Inflammatory macrophage treated with lipopolysaccharide for 1 hour (primary cell): ENCODE measurements around the gene KRTAP10-1.
"Not testable (repeated sequence)": the region's sequence is repeated elsewhere in the genome, so short reads cannot be mapped to it uniquely, and the experiment has no call there.

Source experiments
- DNase-seq, 2 donors: peaks; one replicate each; pipeline ENCODE4 v3.0.0-alpha.2; 2020 to 2022

Gene KRTAP10-1

DNA sequence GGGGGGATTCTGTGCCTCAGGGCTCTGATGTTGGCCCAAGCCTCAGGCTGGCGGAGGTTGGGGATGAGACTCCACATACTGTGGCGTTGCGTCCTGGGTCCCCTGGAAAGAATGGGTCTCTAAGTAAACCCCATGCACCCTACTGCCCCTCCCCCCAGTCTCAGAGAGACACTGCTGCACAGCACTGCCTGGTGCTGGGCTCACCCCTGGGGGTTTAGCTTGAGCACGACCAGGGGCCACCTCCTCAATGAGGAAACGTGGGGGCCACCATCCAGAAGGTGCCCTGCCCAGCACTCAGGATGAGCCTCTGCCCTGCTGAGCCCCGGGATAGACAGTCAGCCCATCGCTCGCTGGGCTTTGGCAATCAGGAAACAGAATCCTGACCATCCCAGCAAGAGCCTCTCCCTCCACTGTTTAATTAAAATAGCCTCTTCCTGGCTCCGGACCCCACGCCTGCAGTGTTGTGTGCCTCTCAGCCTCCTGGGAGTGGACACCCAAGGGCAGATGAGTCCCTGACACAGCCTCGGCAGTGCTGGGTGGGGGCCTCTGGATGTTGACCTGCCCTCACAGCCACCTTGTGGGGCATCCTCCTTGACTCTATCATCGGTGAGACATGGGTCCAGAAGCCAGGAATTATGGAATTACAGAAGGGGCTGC, 30.0 kb upstream of the KRTAP10-1 start:
- DNase-seq = no peak

DNA sequence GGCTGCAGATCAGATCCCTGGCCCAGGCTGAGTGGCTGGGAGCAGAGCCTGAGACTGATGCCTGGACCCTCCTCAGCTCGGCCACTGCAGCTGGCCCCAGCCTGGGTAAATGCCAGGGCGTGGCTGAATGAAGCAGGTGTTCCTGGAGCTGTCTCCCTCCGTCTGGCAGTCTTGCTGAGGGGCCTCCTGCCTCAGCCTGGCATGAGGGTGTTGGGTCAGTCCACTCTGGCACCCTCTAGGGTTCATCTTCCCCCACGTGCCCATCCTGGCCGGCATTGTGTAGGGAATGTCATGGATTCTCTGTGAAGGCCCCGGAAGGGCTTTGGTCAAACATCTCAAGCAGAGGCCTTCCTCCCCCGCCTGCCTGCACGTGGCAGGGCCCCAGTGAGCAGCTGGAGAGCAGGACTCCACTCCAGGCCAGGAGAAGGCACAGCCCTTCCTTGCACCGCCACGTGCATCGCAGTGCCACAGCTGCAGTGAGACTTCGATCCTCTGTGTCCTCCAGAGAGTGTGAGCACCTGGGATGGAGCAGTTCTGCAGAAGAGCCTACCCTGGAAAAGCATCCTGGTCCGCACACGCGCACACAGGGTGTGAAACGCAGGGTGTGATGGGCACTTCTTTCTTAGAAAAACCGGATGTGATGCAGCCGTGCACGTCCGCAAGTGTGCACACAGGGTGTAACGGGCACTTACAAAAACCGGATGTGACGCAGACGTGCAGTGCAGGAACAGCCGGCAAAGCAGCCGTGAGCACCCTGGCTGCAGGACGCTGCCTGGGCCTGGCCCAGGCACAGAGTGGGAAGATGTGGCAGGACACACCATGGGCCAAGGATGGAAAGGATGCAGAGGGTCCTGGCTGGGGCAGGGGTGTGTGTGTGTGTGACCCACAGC, 28.9 kb upstream of the KRTAP10-1 start:
- DNase-seq = no peak

DNA sequence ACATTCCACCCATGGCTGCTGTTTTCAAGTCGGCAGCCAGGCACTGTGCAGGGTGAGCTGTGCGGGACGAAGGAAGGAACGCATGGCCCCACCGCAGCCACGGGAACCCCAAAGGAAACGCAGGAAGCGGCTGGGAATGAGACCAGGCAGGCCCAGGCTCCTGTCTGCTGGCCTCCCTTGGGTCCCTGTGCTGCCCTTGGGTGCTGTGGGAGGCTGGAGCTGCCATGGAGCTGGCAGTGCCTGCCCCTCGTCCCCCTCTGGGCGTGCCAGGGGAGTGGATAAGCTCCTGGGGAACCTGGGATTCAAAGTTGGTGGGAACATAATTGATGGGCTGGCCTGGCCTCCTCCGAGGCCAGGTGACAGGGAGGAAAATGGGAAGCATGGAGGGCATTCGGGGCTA, 28.3 kb upstream of the KRTAP10-1 start:
- DNase-seq = no peak

DNA sequence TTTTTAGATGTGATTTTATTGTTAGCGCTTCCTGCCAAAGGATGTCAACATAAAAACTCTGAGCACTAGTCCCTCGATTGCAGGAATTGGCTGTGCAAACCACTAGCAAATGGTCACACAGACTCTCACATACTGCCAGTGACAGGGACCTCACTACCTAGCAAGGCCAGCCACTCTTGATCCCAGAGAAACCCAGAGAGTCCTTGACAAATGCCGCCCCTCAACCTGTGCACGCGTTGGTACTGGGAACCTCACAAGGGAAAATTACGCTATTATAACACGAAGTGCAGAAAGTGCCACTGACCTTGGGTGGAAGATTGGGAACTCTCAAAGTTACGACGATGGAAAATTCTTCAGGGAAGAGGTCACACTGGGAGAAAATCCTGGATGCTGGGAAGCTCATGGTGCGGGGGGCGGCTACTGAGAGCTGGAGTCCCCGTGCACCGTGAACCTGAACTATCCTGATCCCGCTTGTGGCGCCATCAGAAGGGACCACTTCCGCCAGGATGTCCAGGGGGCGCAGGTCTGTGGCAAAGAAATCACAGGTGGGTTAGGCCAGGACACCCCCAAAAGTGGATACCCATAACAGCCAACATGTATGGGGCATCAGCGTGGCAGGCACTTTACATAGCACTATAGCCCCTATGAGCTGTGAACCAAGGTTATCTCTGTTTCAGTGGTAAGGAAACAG, 27.6 kb upstream of the KRTAP10-1 start:
- DNase-seq = no peak

DNA sequence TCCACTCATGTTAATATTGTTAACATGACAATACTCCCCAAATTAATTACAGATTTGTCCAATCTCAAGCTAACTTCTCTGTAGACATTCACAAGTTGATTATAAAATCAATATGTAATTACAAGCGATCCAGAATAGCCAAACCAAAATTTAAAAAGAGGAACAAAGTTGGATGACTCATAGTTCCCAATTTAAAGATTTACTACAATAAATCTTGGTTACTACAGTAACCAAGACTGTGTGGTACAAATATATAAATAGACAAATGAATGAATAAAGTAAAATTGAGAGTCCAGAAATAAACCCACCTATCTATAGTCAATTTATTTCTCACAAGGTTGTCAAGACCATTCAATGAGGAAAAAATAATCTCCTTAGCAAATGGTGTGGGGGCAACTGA, 26.4 kb upstream of the KRTAP10-1 start:
- peak; percentile 55 to 61 for DNase-seq

DNA sequence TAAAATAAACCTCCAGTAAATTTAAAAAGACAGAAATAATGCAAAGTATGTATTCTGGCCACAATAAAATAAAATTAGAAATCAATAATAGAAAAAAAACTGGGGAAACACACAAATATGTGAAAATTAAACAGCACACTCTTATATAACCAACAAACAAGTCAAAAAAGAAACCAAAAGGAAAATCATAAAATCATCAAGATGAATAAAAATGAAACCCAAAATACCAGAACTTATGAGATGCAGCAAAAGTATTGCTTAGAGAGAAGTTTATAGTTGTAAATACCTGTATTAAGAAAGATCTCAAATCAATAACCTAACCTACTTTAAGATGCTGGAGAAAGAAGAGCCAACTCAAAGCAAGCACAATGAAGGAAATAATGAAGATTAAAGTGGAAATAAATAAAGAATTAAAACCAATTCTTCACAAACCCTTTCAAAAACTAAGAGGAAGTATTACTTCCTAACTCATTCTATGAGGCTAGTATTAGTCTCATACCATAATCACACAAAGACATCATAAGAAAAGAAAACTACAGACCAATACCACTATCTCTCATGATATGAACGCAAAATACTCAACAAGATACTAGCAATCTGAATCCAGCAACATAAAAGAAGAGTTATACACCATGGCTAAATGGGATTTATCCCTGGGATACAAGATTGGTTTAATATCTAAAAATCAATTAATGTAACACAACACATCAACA, 25.0 kb upstream of the KRTAP10-1 start:
- peak in 1 of 2 donors; percentile 9 for DNase-seq

DNA sequence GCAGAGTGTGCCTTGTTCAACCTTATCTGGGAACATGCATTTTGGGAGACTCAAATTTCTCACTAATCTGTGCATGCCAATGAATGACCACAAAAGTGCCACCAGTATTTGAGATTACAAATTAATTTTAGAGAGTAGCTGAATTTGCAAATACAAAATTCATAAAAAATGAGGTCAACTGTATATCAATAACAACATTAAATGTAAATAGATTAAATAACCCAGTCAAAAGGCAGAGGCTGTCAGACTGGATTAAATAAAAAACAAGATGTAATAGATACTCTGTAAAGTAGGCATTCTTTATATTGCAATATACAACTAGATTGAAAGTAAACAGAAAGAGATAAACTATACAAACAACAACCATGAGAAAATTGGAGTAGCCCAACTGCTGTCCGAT, 24.1 kb upstream of the KRTAP10-1 start:
- DNase-seq = no peak

DNA sequence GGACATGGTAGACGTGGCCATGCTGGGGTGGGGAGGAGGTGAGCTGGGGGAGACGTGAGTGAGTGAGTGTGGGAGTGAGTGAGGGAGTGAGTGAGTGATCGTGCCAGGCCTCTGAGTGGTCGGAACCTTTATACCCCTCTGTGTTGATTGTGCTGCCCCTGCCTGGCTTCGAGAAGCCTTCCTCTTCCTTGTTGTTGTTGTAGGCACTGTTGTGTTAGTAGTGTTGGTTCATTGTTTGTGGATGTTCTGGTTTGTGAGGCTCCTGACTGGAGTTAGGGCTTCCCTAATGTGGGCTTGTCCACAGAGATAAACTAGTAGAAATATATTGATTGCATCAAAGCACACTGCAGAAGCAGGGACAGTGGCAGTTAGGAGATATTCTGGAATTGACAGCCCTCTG, 18.7 kb upstream of the KRTAP10-1 start, which contains the start of gene KRTAP10-3:
KRTAP10-3 (minus strand) TSS at position 101 of the 400 bp plus-strand sequence; CDS start at position 21, 80 bp downstream.
- DNase-seq = no peak

DNA sequence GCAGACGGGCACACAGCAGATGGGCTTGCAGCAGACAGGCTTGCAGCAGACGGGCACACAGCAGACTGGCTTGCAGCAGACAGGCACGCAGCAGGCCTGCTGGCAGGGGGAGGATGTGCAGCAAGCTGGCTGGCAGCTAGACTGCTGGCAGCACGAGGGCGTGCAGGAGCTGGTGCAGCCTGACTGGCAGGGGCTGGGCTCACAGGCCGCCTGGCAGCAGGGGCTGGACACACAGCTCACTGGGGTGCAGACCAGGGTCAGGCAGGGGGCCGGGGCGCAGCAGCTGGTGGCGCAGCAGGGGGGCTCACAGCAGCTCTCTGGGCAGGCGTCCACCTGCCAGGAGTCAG, 18.3 kb upstream of the KRTAP10-1 start:
- not testable (repeated sequence) for DNase-seq

DNA sequence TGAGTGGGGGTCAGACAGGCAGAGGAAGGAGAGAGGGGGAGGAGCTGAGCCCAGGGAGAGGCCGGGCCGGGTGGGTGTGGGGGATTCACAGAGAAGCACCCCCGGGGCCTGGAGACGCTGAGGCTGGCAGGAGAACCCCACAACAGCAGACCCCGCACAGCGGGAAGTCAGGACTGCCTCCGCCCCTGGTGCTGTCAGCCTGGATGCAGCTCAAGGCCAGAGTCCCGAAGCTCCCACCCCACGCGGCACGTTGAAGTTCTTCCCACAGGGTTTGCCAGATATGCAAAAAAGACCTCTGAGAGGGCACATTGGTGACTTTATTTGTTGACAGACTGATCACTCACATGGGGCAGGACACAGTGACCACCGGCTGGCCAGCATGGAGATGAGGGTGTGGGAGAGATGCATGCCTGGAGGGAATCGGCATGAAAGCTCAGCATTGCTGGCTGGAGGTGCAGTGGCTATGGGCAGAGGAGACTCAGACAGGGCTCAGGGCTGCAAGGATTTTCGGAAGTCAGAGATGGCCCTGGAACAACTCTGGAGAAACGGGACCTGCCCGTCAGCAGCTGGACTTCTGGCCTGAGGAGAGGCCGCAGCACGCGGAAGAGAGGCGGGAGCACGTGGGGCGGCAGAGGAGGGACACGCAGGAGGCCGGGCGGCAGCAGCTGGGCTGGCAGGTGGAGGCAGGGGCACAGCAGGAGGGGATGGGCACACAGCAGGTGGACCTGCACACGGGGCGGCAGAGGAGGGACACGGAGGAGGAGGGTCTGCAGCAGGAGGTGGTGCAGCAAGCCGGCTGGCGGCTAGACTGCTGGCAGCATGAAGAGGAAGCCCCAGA, 17.7 kb upstream of the KRTAP10-1 start:
- no peak for DNase-seq

DNA sequence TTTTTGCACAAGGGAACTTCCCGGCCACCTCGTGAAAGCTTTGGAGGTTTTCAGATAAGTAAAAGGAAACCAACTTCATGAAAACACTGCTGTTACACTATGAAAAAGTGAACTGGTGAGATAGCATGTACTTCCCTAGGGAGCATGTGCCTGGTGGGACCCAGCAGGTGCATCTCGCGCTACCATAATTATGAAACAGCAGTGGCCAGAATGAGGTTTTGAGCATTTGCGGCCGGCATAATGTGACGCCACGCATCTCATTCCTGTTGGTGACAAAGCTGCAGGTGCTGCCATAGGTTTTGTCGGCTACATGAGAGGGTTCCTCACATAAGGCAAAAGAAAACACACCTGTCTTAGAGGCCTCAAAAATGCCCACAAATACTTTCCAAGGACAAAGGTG, 16.9 kb upstream of the KRTAP10-1 start:
- DNase-seq = no peak

DNA sequence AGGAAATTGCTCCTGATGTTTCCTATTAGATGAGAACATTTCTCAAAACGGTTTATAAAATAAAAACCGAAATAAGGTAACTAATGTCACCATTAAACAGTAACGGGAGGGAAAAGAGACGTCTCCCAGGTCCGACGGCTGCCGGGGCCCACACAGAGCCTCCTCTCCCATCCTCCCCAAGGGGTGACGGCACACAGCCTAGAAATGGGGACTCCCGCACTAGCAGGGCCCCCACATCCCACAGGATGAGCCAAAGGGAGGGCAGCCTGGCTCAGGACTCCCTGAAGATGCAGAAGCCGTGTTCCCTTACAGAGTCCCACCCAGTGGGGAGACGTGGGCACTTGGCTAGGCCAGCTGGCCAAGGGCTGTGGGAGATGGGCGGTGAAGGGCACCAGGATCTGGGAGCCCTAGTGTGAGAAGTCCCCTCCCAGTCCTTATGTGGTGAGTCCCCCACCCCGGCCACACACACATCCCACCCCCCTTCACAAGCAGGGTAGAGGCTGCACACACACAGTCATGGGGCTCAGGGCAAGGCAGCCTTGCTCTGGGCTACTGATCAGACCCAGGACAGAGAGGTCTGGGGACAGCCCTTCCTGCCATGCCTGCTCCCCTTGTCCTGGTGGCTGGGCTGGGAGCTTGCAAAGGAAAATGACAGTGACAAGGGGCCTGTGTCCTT, 15.3 kb upstream of the KRTAP10-1 start:
- DNase-seq = no peak

DNA sequence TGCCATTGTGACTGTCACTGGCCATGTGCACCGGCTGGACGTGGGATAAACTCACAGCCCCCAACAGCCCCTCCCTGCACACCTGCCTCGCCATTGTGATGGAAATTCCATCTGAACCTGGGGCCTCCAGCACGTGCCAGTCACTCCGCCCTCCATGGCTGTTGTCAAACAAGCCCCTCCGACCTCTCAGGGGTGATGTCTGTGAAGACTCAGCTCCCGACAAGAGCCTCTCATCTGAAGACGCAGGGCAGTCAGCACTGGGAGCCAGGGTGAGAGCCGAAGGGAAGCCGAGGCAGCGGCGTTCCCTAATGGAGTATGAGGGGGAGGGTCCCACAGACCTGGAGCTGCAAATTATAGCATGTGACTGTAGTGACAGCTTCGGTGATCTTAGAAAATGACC, 12.7 kb upstream of the KRTAP10-1 start:
- no peak for DNase-seq

DNA sequence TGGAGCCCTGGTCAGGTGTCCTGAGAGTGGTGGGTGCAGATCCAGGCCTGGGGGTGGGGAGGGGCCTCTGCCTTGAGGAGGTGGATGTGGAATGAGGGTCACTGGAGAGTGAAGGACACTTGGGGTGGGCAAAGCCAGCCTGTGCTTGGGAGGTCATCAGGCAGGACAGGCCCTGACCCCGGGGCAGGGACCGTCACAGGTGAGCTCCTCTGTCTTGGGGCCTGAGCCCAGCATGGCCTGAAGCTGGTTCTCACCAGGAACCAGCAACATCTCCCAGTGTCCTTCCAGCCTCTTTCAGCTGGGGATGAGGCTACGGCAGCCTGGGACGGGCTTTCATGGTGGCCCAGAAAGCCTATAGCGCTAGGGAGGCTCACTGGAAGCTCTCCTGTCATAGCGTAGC, 12.1 kb upstream of the KRTAP10-1 start:
- DNase-seq = no peak

DNA sequence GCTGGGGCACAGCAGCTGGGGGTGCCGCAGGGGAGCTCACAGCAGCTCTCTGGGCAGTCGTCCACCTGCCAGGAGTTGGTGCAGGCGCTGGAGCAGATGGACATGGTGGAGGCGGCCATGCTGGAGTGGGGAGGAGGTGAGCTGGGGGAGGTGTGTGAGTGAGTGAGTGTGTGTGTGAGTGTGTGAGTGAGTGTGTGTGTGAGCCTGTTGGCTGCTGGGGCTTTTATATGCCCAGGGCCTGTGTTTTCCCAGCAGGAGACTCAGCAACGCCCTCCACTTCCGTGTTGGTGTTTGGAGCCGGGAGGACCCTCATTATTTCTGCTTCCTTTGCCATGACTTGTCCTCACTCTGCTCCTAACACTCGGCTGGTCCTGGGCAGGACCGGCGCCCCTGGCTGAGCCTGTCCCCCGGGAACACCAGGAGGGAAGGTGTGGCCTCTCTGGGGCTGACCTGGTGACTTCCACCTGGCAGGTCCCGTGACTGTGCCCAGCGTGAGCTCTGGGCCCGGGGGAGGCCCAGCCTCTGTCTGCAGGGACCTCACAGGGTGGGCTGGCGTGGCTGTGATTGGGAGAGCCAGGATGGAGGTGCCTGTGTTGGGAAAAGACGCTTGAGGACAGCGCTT, 11.5 kb upstream of the KRTAP10-1 start, which contains the start of gene KRTAP10-2:
KRTAP10-2 (minus strand) TSS at position 166 of the 622 bp plus-strand sequence; CDS start at position 119, 47 bp downstream.
- DNase-seq = no peak

DNA sequence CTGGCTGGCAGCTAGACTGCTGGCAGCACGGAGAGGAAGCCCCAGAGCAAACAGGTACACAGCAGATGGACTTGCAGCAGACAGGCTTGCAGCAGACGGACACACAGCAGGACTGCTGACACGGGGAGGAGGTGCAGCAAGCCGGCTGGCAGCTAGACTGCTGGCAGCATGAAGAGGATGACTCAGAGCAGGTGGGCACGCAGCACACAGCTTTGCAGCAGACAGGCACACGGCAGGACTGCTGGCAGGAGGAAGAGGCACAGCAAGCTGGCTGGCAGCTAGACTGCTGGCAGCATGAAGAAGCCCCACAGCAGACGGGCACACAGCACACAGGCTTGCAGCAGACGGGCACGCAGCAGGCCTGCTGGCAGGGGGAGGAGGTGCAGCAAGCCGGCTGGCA, 10.8 kb upstream of the KRTAP10-1 start:
- no peak for DNase-seq

DNA sequence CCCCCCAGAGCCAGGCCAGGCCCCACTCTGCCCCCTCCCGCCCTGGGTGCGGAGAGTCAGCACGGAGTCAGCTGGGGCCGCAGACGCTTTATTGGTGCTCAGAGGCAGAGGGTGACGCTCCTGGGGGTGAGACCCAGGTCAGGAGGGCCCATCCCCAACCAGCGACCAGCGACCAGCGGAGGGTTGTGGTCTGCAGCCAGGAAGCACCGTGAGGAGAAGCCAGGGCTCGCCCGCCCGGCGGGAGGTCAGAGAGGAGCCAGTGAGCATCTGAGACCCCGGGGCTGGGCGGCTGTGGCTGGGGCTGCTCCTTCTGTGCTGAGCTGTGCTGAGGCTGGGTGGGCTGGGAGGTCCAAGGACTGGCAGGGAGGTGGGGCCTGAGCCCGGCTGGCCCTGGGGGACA, 10.3 kb upstream of the KRTAP10-1 start:
- DNase-seq = not testable (repeated sequence)

DNA sequence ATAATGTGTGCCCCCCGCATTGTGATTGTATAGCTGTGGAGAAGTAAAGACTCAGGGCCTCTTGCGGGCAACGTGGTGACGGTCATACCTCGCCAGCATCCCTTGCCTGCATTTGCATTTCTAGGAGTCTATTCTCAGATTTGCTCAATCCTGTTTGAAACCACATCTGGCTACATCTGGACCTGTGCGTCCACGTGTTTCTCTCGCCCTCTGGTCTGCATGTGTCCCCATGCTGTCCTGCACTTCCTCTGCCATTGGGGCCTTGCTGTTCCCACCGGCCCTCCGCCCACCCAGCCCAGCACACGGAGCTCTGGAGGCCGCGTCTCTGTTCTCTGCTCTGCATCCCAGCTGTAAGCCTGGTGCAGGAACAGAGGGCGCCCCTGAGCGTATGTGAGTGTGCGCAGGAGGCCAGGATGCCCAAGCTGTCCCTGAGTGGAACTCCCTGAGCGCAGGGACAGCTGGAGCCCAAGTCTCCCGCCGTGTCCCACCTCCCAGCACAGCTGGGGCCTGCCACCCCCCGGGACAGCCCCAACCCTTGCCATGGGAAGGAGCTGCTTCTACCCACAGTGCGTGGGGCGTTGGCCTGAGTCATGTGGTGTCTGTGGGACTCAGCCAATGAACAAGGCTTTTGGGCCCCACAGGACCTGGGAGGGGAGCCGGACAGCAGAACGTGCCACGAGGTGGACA, 9.7 kb upstream of the KRTAP10-1 start:
- DNase-seq = no peak

DNA sequence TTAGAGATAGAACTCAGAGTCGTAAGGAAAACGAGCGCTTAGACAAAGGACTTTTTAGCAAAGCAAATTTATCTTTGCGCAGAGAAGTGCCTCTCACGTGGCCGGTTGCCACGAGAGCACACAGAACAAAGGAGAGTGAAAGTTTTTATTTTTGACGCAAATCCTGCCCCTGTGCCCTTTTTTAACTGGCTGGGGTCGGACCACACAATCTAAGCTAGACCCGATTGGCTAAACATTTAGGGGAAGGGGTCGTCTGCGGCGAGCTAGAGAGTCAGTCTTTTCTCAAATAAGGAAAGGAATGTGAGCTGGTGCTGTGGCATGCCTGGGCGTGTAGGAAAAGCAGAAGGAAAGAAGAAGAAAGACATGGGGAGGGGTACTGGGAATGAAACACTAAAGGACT, 8.9 kb upstream of the KRTAP10-1 start:
- DNase-seq = no peak

DNA sequence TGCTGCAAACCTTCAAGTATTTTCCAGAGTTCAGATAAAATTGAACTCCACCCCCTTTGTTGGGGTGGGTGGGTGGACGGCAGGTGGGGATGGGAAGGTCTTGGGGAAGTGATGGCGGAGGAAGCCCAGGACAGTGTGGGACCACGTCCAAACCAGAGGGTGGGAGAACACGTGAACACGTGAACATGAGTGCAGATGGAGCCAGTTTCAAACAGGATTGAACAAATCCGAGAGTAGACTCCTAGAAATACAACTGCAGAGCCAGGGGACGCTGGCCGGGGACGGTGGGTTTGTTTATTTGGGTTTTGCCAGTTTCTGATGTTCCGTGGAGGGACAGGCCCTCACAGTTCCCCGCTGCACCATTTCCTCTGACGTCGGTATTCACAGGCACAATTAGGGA, 8.4 kb upstream of the KRTAP10-1 start:
- DNase-seq = no peak
